ENCODE measurements around the gene ZMYND10.

DNA sequence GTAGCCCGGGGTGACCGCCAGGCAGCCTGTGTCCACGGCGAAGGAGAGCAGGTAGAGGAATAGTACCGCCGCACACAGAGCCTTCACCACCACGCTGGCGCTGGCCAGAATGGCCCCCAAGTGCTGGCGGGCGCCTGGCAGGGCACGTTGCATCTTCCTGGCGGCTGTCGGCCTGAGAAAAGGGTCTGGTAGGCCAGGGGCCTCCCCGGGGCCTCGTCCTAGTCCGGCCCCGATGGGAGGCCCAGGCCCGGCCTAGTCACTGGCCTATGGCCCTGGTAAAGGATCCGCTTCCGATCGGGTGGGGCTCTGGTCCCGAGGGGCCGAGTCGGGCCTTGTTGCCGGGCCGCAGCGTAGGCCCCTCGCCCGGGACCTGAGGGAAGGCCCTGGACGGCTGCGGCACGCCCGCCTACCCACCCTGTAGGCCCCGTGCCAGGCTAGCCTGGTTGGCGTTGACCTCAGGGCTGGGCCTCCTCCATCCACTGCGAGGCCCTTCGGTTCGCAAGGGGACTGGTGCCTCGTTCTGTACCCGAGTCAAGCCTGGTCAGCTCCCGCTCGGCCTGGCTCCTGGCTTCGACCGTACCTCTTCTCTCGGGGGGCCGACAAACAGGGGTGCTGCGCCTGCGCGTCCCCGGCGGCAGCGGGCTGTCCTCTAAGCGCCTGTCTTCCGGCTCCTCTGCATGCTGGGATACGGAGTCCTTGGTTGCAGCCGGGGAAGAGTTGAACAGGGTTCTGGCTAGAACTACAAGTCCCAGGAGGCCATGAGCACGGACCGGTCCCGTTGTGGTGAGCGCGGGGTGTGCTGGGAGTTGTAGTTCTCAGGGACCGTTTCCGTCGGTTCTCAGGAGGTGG, 13.6 kb upstream of the ZMYND10 start, which contains the start of gene TMEM115:
- TF ChIP-seq, protein P1, sequence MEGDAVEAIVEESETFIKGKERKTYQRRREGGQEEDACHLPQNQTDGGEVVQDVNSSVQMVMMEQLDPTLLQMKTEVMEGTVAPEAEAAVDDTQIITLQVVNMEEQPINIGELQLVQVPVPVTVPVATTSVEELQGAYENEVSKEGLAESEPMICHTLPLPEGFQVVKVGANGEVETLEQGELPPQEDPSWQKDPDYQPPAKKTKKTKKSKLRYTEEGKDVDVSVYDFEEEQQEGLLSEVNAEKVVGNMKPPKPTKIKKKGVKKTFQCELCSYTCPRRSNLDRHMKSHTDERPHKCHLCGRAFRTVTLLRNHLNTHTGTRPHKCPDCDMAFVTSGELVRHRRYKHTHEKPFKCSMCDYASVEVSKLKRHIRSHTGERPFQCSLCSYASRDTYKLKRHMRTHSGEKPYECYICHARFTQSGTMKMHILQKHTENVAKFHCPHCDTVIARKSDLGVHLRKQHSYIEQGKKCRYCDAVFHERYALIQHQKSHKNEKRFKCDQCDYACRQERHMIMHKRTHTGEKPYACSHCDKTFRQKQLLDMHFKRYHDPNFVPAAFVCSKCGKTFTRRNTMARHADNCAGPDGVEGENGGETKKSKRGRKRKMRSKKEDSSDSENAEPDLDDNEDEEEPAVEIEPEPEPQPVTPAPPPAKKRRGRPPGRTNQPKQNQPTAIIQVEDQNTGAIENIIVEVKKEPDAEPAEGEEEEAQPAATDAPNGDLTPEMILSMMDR (conservative IDR thresholded peaks at IDR 0.05 in 1 of 2, IDR thresholded peaks at IDR 0.05 in 1 of 2; ENCODE audit: low read depth in 1 of 2, low read length in 2 of 2): no peak
- TF ChIP-seq EZH2 (IDR thresholded peaks at IDR 0.05; ENCODE audit: low read length, missing control alignments): no peak
